CD14-positive monocyte (primary cell): ENCODE results near the gene OPN1MW3. TPM values are rescaled to one million over a fixed set of nuclear protein-coding genes. Genes with fewer than 3 reads are reported as not detected.

Source experiments
- DNase-seq, 3 donors: peaks; one replicate each; pipeline ENCODE4 v3.0.0-alpha.2; 2011 to 2022
- H2AFZ ChIP-seq: 2 replicates; pipeline ENCODE4 v1.6.0; 2012; ENCODE audit warnings: mild to moderate bottlenecking, low read depth, low read length, inconsistent platforms; ENCODE audit not compliant: insufficient read depth, poor library complexity, severe bottlenecking
- H3K27ac ChIP-seq, 2 donors: 1 replicate in 1 of 2; 2 replicates in 1 of 2; pipeline ENCODE4 v1.5.1; 2012 to 2013; ENCODE audit warnings: low read length in 2 of 2, control low read depth in 1 of 2, inconsistent platforms in 1 of 2, low read depth in 1 of 2, mild to moderate bottlenecking in 1 of 2
- H3K27me3 ChIP-seq, 2 donors: one replicate each; pipeline versions ENCODE4 v1.6.0 to v1.6.1; 2011 to 2013; ENCODE audit warnings: low read length in 2 of 2; ENCODE audit not compliant: control insufficient read depth in 2 of 2, insufficient read depth in 2 of 2
- H3K36me3 ChIP-seq, 2 donors: replicated peaks in 1 of 2; 1 replicate in 1 of 2; 2 replicates in 1 of 2; pipeline versions ENCODE4 v1.5.1 to v1.6.1; 2012 to 2013; ENCODE audit warnings: low read length in 2 of 2, control low read depth in 1 of 2, inconsistent platforms in 1 of 2, mild to moderate bottlenecking in 1 of 2; ENCODE audit not compliant: insufficient read depth in 2 of 2, control insufficient read depth in 1 of 2
- H3K4me1 ChIP-seq, 2 donors: 1 replicate in 1 of 2; 2 replicates in 1 of 2; pipeline versions ENCODE4 v1.5.1 to v1.6.1; 2012 to 2013; ENCODE audit warnings: low read length in 2 of 2, control low read depth in 1 of 2, inconsistent platforms in 1 of 2, mild to moderate bottlenecking in 1 of 2, moderate library complexity in 1 of 2; ENCODE audit not compliant: insufficient read depth in 2 of 2, control insufficient read depth in 1 of 2
- H3K4me2 ChIP-seq: replicated peaks from 2 replicates; pipeline ENCODE3; 2012; ENCODE audit warnings: low read length, moderate library complexity, mild to moderate bottlenecking; ENCODE audit not compliant: poor library complexity, severe bottlenecking; ENCODE audit errors: extremely low read depth
- H3K4me3 ChIP-seq, 3 experiments: fragments of 200-600 bp in 1 of 3; sonication (generic) in 1 of 3; replicated peaks in 1 of 3; 1 replicate in 2 of 3; 2 replicates in 1 of 3; pipeline ENCODE4 v1.5.1; 2011 to 2013; ENCODE audit warnings: low read length in 3 of 3, mild to moderate bottlenecking in 3 of 3, control low read depth in 2 of 3, low read depth in 2 of 3, inconsistent platforms in 1 of 3, moderate library complexity in 1 of 3
- H3K79me2 ChIP-seq: 2 replicates; pipeline ENCODE4 v1.6.0; 2012; ENCODE audit warnings: mild to moderate bottlenecking, control low read depth, inconsistent platforms, low read length, moderate library complexity; ENCODE audit not compliant: insufficient read depth
- H3K9ac ChIP-seq: 2 replicates; pipeline ENCODE4 v1.6.0; 2017; ENCODE audit warnings: low read length, mild to moderate bottlenecking; ENCODE audit not compliant: insufficient read depth, poor library complexity, severe bottlenecking
- H3K9me3 ChIP-seq, 2 donors: replicated peaks in 1 of 2; 1 replicate in 1 of 2; 2 replicates in 1 of 2; pipeline versions ENCODE4 v1.5.1 to v1.6.1; 2012 to 2013; ENCODE audit warnings: low read length in 2 of 2, control low read depth in 1 of 2; ENCODE audit not compliant: control insufficient read depth in 1 of 2, insufficient read depth in 1 of 2
- H4K20me1 ChIP-seq: 2 replicates; pipeline ENCODE4 v1.6.0; 2012; ENCODE audit warnings: mild to moderate bottlenecking, low read length, control low read depth, moderate library complexity; ENCODE audit not compliant: insufficient read depth
- H3K27ac Mint-ChIP-seq, 7 donors: one replicate each; pipeline ENCODE4 v1.8.0; 2020; ENCODE audit warnings: mild to moderate bottlenecking in 7 of 7, mixed read lengths in 7 of 7, moderate library complexity in 6 of 7, inconsistent platforms in 2 of 7
- H3K27me3 Mint-ChIP-seq, 3 donors: one replicate each; pipeline ENCODE4 v1.8.0; 2021 to 2022; ENCODE audit warnings: low read depth in 3 of 3, mild to moderate bottlenecking in 3 of 3, mixed read lengths in 3 of 3, moderate library complexity in 3 of 3, inconsistent platforms in 1 of 3
- H3K36me3 Mint-ChIP-seq, 2 donors: one replicate each; pipeline ENCODE4 v1.8.0; 2020; ENCODE audit warnings: mixed read lengths in 2 of 2, inconsistent platforms in 1 of 2, mild to moderate bottlenecking in 1 of 2
- H3K4me1 Mint-ChIP-seq: one replicate; pipeline ENCODE4 v1.8.0; 2020; ENCODE audit warnings: mild to moderate bottlenecking, mixed read lengths
- H3K4me3 Mint-ChIP-seq, 2 donors: one replicate each; pipeline ENCODE4 v1.8.0; 2020; ENCODE audit warnings: mild to moderate bottlenecking in 2 of 2, mixed read lengths in 2 of 2, moderate library complexity in 1 of 2
- H3K9me3 Mint-ChIP-seq, 7 donors: one replicate each; pipeline ENCODE4 v1.8.0; 2020 to 2022; ENCODE audit warnings: mixed read lengths in 7 of 7, mild to moderate bottlenecking in 6 of 7, moderate library complexity in 6 of 7, inconsistent platforms in 2 of 7
- WGBS: methylation state at CpG from one replicate; pipeline ENCODE4 v1.1.5; 2013; ENCODE audit warnings: missing lambda C conversion rate; ENCODE audit not compliant: insufficient coverage; 5-methylcytosine and 5-hydroxymethylcytosine counted together
- intact Hi-C, 2 donors: fragments of 100-400 bp; cut with micrococcal nuclease; formaldehyde crosslinking; loops; one replicate each; pipeline versions ENCODE4 v1.15.0 to v1.15.1; 2023
- polyA plus RNA-seq, 3 donors: library from polyadenylated mRNA; depleted of rRNA in 1 of 3; unstranded in 2 of 3; stranded (reverse) in 1 of 3; fragments of 300-500 nt in 2 of 3; fragments of >200 nt in 1 of 3; fragmentation: Illumina TruSeq in 2 of 3; gene quantifications; 1 replicate in 2 of 3; 2 replicates in 1 of 3; pipeline ENCODE4 v1.2.3, GENCODE V29; 2012 to 2021
- TF ChIP-seq, protein P1 (sequence below): fragments of 200-600 bp; IDR thresholded peaks from one replicate; pipeline ENCODE4 v1.8.0; 2022; ENCODE audit warnings: antibody characterized with exemption, mild to moderate bottlenecking

The OPN1MW3 gene
- polyA plus RNA-seq, 3 donors, result 0.03 TPM; not detected in 2

DNA sequence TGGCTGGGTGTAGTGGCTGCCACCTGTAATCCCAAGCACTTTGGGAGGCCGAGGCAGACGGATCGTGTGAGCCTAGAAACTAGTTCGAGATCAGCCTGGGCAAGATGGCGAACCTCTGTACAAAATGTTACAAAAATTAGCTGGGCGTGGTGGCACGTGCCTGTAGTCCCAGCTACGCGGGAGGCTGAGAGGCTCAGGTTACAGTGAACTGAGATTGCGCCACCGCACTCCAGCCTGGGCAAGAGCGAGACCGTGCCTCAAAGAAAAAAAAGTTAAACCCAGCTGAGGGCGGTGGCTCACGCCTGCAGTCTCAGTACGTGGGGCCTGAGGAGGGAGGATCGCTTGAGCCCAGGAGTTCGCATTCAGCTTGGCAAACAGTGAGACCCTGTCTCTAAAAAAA, 39.3 kb downstream of the OPN1MW3 start:
- 57% methylated on average over 6 of the region's 18 CpGs for WGBS
- Histone ChIP-seq H3K36me3 (no peaks in the 10 kb centered on the region), H3K9me3 (peaks cover 0 to 5% of the 10 kb centered on the region in 2 donors), H3K4me1 (peaks cover 33 to 45% of the 10 kb centered on the region in 2 donors), H3K79me2 (no peaks in the 10 kb centered on the region), H3K9ac (no peak overlapping the region), H4K20me1 (no peaks in the 10 kb centered on the region), H3K4me3 (no peak overlapping the region), H3K27ac (no peak overlapping the region), H3K4me2 (no peak overlapping the region), H2AFZ (no peak overlapping the region), H3K27me3 (no peaks in the 10 kb centered on the region)
- Mint-ChIP-seq H3K36me3 (no peaks in the 10 kb centered on the region), H3K9me3 (peaks cover 0 to 26% (median 8%) of the 10 kb centered on the region in 7 donors), H3K27ac (peak overlapping the region in 3 of 7 donors; percentile 59 to 81 (median 69)), H3K4me1 (peaks cover 33% of the 10 kb centered on the region), H3K4me3 (peak overlapping the region in 1 of 2 donors; percentile 37), H3K27me3 (peaks cover 0 to 12% (median 0%) of the 10 kb centered on the region in 3 donors)
- intact Hi-C loops, result no loop called here
- TF ChIP-seq, protein P1, sequence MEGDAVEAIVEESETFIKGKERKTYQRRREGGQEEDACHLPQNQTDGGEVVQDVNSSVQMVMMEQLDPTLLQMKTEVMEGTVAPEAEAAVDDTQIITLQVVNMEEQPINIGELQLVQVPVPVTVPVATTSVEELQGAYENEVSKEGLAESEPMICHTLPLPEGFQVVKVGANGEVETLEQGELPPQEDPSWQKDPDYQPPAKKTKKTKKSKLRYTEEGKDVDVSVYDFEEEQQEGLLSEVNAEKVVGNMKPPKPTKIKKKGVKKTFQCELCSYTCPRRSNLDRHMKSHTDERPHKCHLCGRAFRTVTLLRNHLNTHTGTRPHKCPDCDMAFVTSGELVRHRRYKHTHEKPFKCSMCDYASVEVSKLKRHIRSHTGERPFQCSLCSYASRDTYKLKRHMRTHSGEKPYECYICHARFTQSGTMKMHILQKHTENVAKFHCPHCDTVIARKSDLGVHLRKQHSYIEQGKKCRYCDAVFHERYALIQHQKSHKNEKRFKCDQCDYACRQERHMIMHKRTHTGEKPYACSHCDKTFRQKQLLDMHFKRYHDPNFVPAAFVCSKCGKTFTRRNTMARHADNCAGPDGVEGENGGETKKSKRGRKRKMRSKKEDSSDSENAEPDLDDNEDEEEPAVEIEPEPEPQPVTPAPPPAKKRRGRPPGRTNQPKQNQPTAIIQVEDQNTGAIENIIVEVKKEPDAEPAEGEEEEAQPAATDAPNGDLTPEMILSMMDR, result no peak
- DNase-seq, result no peak

DNA sequence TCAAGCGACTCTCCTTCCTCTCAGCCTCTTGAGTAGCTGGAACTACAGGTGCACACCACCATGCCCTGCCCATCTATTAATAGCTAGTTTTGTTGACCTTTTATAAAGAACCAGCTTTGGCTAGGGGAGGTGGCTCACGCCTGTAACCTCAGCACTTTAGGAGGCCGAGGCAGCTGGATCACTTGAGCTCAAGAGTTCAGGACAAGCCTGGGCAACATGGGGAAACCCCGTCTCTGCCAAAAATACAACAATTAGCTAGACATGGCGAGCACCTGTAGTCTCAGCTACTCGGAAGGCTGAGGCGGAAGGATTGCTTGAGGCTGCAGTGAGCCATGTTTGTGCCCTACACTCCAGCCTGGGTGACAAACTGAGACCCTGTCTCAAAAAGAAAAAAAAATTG, 40.9 kb downstream of the OPN1MW3 start:
- H3K27me3 Mint-ChIP-seq, result peaks cover 0 to 16% (median 0%) of the 10 kb centered on the region in 3 donors
- WGBS, result no CpG with 5 or more reads among the region's 7 CpGs
- no peak overlapping the region for H3K9ac ChIP-seq
- peaks cover 38% of the 10 kb centered on the region for H3K4me1 Mint-ChIP-seq
- H3K27ac ChIP-seq, result no peak overlapping the region
- H3K27me3 ChIP-seq, result no peaks in the 10 kb centered on the region
- intact Hi-C loops, result no loop called here
- no peak overlapping the region for H3K4me3 Mint-ChIP-seq
- H4K20me1 ChIP-seq, result no peaks in the 10 kb centered on the region
- peak overlapping the region in 5 of 7 donors; percentile 44 to 87 (median 56) for H3K27ac Mint-ChIP-seq
- H3K9me3 Mint-ChIP-seq, result peaks cover 0 to 26% (median 8%) of the 10 kb centered on the region in 7 donors
- no peak overlapping the region for H3K4me2 ChIP-seq
- no peaks in the 10 kb centered on the region for H3K36me3 Mint-ChIP-seq
- H3K4me1 ChIP-seq, result peaks cover 33 to 45% of the 10 kb centered on the region in 2 donors
- peaks cover 0 to 5% of the 10 kb centered on the region in 2 donors for H3K9me3 ChIP-seq
- no peak overlapping the region for H3K4me3 ChIP-seq
- H2AFZ ChIP-seq, result no peak overlapping the region
- no peaks in the 10 kb centered on the region for H3K36me3 ChIP-seq
- H3K79me2 ChIP-seq, result no peaks in the 10 kb centered on the region
- TF ChIP-seq, protein P1, result no peak
- DNase-seq, result no peak
